Bronchial epithelial cell (primary cell): ENCODE results near the gene RXRG. TPM values are rescaled to one million over a fixed set of nuclear protein-coding genes. Genes with fewer than 3 reads are reported as not detected.
A peak's percentile ranks its signal among the peaks of the same experiment; 100 is the strongest.

Experiments
- DNase-seq: peaks from one replicate; pipeline ENCODE4 v3.0.0-alpha.2; 2010; ENCODE audit warnings: low read depth
- FAIRE-seq: peaks from 2 replicates; lab custom pipeline; 2011; peaks lifted over from hg19 to GRCh38; lab: Jason Lieb, UNC
- H3K27me3 ChIP-seq: 2 replicates; pipeline ENCODE4 v1.5.1; 2011; ENCODE audit warnings: low read length; ENCODE audit not compliant: control insufficient read depth, insufficient read depth
- H3K36me3 ChIP-seq: 2 replicates; pipeline ENCODE4 v1.5.1; 2011; ENCODE audit warnings: low read length; ENCODE audit not compliant: control insufficient read depth, insufficient read depth
- H3K4me3 ChIP-seq: 2 replicates; pipeline ENCODE4 v1.5.1; 2011; ENCODE audit warnings: mild to moderate bottlenecking, low read depth, low read length, control low read depth
- total RNA-seq: library from RNA; depleted of rRNA; stranded (reverse); fragments of >200 nt; gene quantifications from 2 replicates; pipeline ENCODE4 v1.2.1, GENCODE V29; 2014
- TF ChIP-seq, protein P1 (sequence below): IDR thresholded peaks from 2 replicates; pipeline ENCODE4 v1.5.1; 2011; ENCODE audit warnings: mild to moderate bottlenecking, moderate library complexity, low read length, control low read depth, inconsistent platforms; ENCODE audit not compliant: insufficient read depth, severe bottlenecking

The RXRG gene
- total RNA-seq, 1 donor from 2014 or later, result not detected

DNA sequence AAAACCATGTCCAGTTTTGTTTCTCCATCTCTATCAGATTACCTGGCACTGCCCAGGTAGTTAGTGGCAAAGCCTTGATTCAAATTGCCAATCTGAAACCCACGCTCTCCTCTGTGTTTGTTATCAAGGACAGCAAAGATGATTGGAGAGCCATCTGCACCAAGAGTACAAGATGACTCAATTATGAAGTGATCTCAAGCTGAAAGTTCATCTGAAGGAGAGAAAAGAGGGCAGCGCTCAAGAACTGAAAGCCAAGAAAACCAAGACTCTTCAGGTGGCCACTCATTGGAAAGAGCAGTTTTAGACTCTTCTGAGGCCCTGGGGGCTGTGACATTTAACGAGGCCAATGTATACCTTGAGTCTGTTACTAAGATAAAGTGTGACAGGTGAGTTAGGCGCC lies 13.8 kb downstream of the RXRG start:
- FAIRE-seq (no peak), DNase-seq (no peak)
- Histone ChIP-seq H3K36me3 (no peaks in the 10 kb centered on the region), H3K27me3 (no peaks in the 10 kb centered on the region), H3K4me3 (no peak overlapping the region)
- TF ChIP-seq, protein P1, sequence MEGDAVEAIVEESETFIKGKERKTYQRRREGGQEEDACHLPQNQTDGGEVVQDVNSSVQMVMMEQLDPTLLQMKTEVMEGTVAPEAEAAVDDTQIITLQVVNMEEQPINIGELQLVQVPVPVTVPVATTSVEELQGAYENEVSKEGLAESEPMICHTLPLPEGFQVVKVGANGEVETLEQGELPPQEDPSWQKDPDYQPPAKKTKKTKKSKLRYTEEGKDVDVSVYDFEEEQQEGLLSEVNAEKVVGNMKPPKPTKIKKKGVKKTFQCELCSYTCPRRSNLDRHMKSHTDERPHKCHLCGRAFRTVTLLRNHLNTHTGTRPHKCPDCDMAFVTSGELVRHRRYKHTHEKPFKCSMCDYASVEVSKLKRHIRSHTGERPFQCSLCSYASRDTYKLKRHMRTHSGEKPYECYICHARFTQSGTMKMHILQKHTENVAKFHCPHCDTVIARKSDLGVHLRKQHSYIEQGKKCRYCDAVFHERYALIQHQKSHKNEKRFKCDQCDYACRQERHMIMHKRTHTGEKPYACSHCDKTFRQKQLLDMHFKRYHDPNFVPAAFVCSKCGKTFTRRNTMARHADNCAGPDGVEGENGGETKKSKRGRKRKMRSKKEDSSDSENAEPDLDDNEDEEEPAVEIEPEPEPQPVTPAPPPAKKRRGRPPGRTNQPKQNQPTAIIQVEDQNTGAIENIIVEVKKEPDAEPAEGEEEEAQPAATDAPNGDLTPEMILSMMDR, result no peak

DNA sequence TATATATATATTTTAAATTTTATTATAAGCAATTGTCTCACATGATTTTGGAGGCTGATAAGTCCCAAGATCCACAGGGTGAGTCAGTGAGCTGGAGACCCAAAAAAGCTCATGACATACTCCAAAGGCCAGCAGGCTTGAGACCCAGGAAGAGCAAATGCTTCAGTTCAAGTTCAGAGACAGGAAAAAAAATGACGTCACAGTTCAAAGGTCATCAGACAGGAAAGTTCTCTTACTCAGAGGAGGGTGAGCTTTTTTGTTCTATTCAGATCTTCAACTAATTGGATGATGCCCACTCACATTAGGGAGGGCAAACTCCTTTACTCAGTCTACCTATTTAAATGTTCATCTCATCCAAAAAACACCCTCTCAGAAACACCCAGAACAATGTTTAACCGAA lies 18.2 kb downstream of the RXRG start:
- no peak for FAIRE-seq
- no peak overlapping the region for H3K4me3 ChIP-seq

DNA sequence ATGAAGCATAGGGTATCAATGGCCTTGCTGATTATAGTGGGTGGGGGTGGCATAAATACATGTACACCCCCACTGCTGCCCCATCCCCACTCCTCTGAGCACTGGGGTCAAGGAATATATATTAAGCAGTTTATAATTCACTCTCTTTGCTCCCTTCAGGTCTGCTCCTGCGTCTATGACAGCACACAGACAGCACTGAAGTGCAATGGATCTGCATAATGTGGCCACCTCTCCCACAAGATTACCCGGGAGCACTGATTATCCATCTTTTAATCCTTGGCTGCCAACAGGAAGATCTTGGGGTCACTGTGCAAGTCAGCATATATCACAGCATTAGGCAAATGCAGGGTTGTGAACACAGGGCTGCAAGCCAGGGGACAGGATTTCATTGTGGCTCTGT lies 19.3 kb downstream of the RXRG start:
- DNase-seq, result no peak
- no peak for FAIRE-seq
- no peaks in the 10 kb centered on the region for H3K27me3 ChIP-seq
- TF ChIP-seq, protein P1, result no peak
- H3K4me3 ChIP-seq, result no peak overlapping the region
- H3K36me3 ChIP-seq, result no peaks in the 10 kb centered on the region

More for the DNA sequence above, 18.2 kb downstream of the RXRG start:
- TF ChIP-seq, protein P1, result no peak
- no peak for DNase-seq
- H3K27me3 ChIP-seq, result no peaks in the 10 kb centered on the region
- no peaks in the 10 kb centered on the region for H3K36me3 ChIP-seq

DNA sequence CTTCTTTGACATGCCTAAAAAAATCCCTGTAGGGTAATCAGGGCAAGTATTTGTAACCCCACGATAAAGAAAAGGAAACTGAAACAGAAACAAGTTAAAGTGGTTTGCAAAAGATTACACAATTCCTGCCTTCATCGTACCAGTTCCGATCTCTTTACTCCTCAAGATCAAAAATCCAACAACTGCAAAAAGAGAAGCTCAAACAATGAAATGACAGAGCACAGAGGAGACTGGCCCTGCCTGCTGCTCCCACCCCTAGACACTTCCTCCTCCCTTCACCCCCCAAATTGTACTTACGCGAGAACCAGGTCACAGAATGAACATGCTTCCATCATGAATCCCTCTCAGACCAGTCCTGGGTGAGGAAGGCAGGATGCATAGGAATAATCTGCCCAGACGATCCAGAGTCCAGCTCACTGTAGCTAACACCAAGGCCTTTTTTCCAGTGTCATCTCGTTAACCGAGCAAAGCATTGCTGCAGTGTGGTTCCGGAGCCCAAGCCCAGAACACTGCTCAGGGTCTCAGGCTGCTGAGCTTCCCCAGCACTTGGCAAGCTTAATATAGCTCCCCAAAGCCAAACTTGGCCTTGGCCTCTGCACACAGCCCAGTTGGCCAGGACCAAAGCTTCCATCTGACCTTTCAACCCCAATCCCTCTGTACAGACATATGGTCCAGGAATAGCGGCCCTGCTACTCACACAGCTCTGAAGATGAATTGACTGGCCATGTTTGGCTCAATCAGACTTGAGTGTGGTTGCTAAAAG lies 20.3 kb downstream of the RXRG start:
- Histone ChIP-seq H3K36me3 (no peaks in the 10 kb centered on the region), H3K27me3 (no peaks in the 10 kb centered on the region), H3K4me3 (no peak overlapping the region)
- DNase-seq, result no peak
- FAIRE-seq, result peak; percentile 36
- TF ChIP-seq, protein P1, result no peak

DNA sequence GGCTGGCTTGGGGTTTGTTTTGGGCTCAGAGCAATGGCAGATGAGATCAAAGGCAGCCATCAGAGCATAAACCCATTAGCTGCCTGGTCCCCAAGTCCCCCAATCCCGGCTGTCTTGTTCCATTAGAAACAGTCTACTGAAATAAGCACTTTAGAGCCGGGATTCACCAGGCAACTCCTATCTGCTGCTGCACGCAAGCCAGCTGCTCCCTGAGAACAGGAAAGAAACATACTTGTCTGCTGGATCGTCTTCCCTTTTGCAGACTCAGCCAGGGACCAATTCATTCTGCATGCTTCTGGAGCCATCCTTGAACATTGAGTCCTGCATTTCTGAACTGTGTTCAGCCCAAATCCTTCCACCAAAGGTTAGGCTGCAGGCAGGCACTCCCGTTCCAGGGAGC lies 21.8 kb downstream of the RXRG start:
- no peak for FAIRE-seq
- Histone ChIP-seq H3K36me3 (no peaks in the 10 kb centered on the region), H3K27me3 (no peaks in the 10 kb centered on the region), H3K4me3 (no peak overlapping the region)
- DNase-seq, result no peak
- TF ChIP-seq, protein P1, result no peak
